Measurements from ENCODE around the gene ST3GAL2.

The ST3GAL2 gene

DNA sequence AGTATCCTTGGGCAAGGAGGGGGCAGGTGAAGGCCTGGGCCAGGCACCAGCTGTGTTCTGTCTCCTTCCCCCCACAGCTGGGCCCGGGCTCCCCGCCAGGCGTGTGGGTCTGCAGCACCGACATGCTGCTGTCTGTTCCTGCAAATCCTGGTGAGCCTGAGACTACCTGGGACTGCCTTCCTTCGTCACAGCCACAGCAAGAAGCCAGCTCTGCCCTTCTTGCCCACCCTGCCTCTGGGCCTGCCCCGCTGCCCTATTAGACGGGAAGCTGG is 27.8 kb upstream of the ST3GAL2 start:
- DNase-seq (ENCODE audit: low read depth): no peak
- TF ChIP-seq, protein P1, sequence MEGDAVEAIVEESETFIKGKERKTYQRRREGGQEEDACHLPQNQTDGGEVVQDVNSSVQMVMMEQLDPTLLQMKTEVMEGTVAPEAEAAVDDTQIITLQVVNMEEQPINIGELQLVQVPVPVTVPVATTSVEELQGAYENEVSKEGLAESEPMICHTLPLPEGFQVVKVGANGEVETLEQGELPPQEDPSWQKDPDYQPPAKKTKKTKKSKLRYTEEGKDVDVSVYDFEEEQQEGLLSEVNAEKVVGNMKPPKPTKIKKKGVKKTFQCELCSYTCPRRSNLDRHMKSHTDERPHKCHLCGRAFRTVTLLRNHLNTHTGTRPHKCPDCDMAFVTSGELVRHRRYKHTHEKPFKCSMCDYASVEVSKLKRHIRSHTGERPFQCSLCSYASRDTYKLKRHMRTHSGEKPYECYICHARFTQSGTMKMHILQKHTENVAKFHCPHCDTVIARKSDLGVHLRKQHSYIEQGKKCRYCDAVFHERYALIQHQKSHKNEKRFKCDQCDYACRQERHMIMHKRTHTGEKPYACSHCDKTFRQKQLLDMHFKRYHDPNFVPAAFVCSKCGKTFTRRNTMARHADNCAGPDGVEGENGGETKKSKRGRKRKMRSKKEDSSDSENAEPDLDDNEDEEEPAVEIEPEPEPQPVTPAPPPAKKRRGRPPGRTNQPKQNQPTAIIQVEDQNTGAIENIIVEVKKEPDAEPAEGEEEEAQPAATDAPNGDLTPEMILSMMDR (conservative IDR thresholded peaks at IDR 0.05; ENCODE audit: low read length): no peak

DNA sequence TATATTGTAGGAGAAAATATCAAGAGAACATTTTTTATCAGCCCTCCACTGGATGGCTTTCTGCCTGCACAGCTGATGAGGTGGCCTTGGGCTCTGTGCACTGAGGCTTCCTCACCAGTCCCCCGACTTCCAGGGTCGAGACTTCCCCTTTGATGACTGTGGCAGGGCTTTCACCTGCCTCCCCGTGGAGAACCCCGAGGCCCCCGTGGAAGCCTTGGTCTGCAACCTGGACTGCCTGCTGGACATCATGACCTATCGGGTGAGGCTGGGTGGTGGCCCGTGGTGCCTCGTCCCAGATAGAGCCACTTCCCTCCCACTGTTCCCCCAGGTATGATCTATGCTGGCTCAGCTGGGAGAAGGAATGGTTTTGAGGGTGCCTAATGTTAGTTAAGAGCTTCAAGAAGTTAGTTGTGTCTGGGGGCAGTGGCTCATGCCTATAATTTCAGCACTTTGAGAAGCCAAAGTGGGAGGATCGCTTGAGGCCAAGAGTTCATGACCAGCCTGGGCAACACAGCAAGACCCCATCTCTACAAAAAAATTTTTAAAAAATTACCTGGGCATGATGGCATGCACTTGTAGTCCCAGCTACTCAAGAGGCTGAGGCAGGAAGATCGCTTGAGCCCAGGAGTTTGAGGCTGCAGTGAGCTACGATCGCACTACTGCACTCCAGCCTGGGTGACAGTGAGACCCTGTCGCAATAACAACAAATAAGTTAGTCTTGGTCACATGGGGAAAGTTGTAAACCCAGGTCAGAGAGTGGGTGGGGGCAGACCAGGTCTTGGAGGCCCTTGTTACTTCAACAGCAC is 27.3 kb upstream of the ST3GAL2 start:
- TF ChIP-seq, protein P1 (conservative IDR thresholded peaks at IDR 0.05; ENCODE audit: low read length): no peak
- H3K4me3 ChIP-seq (ENCODE audit: low read length): no peak overlapping the region
- DNase-seq (ENCODE audit: low read depth): no peak

More for the DNA sequence above, 27.8 kb upstream of the ST3GAL2 start:
- H3K4me3 ChIP-seq (ENCODE audit: low read length): no peak overlapping the region

DNA sequence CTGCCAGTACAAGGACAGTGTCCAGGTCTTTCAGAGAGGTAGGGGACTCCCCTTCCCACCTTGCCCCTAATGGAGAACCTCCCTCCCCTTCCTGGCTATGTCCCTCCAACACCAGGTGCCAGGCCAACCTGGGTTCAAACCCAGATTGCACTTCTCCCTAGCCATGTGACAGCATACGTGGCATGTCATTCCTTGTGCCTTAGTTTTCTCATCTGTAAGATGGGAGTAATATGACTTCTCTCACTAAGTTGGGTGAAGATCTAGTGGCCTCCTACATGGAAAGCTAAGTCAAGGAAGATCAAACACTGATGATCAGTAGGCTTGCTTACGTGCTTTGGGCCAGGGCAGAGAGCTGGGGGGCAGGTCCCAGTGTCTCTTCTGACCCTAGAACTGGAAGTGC is 24.3 kb upstream of the ST3GAL2 start:
- TF ChIP-seq, protein P1 (conservative IDR thresholded peaks at IDR 0.05; ENCODE audit: low read length): no peak
- H3K4me3 ChIP-seq (ENCODE audit: low read length): no peak overlapping the region
- DNase-seq (ENCODE audit: low read depth): no peak

DNA sequence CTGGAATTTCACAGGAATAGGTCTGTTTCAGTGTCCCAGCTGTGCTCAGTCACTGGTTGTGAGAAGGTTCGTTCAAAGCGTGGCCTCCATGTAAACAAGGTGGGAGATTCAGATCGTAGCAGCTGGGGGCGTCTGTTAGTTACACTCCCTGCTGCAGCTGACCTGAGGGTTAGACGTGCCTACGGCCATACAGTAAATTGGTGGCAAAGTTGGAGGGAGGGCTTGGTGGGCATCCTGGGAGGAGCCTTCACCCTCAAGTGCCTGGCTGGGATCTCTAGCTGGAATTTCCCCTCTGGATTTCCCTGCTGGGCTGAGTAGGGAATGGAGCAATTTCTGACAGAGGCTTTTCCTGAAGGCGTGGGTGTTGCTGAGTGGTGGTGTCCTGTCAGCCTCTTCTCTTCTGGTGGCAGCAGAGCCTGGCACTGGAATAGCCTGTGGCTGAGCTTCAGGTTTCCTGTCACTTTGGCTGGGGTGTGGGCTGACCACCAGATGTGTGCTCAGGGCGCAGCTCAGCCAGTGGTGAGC is 21.9 kb upstream of the ST3GAL2 start:
- no peak overlapping the region for H3K4me3 ChIP-seq (ENCODE audit: low read length)
- TF ChIP-seq, protein P1 (conservative IDR thresholded peaks at IDR 0.05; ENCODE audit: low read length): no peak
- DNase-seq (ENCODE audit: low read depth): no peak

DNA sequence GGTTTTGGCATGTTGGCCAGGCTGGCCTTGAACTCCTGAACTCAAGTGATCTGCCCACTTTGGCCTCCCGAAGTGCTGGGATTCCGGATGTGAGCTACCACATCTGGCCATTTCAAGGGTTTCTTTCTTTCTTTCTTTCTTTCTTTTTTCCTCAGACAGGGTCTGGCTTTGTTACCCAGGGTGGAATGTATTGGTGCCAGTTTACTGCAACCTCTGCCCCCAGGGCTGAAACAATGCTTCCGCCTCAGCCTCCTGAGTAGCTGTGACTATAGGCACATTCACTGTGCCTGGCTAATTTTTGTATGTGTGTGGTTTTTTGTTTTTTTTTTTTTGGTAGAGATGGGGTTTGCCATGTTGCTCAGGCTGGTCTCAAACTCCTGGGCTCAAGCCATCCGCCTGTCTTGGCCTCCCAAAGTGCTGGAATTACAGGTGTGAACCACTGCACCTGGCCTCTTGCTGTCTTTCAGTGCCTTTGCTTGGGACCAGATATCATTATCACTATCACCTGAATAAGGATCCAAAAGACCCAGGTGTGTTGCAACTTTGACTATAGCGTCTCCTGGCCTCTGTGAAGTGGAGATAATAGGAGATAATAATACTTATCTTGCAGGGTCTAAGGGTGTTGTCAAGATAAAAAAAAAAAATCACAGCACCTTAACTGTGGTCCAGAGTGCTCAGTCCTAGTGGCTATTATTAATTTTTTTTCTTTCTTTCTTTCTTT is 18.7 kb upstream of the ST3GAL2 start:
- no peak overlapping the region for H3K4me3 ChIP-seq (ENCODE audit: low read length)
- TF ChIP-seq, protein P1 (conservative IDR thresholded peaks at IDR 0.05; ENCODE audit: low read length): no peak
- DNase-seq (ENCODE audit: low read depth): no peak

DNA sequence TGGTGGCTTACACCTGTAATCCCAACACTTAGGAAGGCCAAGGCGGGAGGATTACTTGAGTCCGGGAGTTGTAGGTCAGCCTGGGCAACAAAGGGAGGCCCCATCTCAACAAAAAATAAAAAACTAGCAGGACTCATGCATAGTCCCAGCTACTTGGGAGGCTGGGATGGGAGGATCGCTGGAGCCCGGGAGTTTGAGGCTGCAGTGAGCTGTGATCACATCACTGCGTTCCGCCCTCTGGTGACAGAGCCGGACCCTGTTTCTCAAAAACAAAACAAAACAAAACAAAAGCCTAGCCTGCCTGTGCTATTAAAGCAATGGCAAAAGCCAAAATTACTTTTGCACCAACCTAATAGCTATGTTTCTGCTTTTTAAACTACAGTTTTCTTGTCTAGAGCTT is 17.0 kb upstream of the ST3GAL2 start:
- TF ChIP-seq, protein P1 (conservative IDR thresholded peaks at IDR 0.05; ENCODE audit: low read length): no peak
- no peak for DNase-seq (ENCODE audit: low read depth)
- H3K4me3 ChIP-seq (ENCODE audit: low read length): no peak overlapping the region

All from AG10803 (cell line).